SK-N-SH (cell line): Measurements from ENCODE around the gene ZNF529. TPM values are rescaled to one million over a fixed set of nuclear protein-coding genes. Genes with fewer than 3 reads are reported as not detected.

Experiments
- CTCF ChIA-PET: fragments of 300-600, 350-600 bp; formaldehyde crosslinking; extraction: SDS; loops from one replicate; lab custom pipeline; 2021; lab: Yijun Ruan, JAX
- POLR2A ChIA-PET: fragments of 350-600 bp; sonication (Branson Sonifier 250); formaldehyde crosslinking; extraction: SDS; loops from one replicate; lab custom pipeline; 2020; ENCODE audit warnings: antibody characterized with exemption, inconsistent platforms; lab: Yijun Ruan, JAX
- DNase-seq: peaks from one replicate; pipeline ENCODE4 v3.0.0; 2012
- H2AFZ ChIP-seq: fragments of 200-600 bp; sonication (generic); 2 replicates; pipeline ENCODE4 v1.8.1; 2016; ENCODE audit warnings: antibody characterized with exemption, mild to moderate bottlenecking, low read depth
- H3F3A ChIP-seq: fragments of 200-600 bp; sonication (generic); replicated peaks from 2 replicates; pipeline ENCODE3; 2016; ENCODE audit warnings: antibody characterized with exemption, mild to moderate bottlenecking; ENCODE audit not compliant: insufficient read depth
- H3K27ac ChIP-seq, 2 experiments: fragments of 200-500 bp in 1 of 2; fragments of 200-600 bp in 1 of 2; sonication (Bioruptor generic) in 1 of 2; sonication (generic), shearing (Covaris generic) in 1 of 2; 2 replicates each; pipeline versions ENCODE4 v1.5.1 to v1.6.1; 2014 to 2016; ENCODE audit warnings: low read depth in 2 of 2, inconsistent platforms in 1 of 2, low read length in 1 of 2, mild to moderate bottlenecking in 1 of 2, mixed read lengths in 1 of 2
- H3K27me3 ChIP-seq: fragments of 200-600 bp; sonication (generic), shearing (Covaris generic); 2 replicates; pipeline ENCODE4 v1.6.1; 2016; ENCODE audit warnings: mixed run types; ENCODE audit not compliant: insufficient read depth
- H3K36me3 ChIP-seq, 2 experiments: fragments of 200-500 bp in 1 of 2; fragments of 200-600 bp in 1 of 2; sonication (Bioruptor generic) in 1 of 2; sonication (generic) in 1 of 2; replicated peaks in 1 of 2; 2 replicates each; pipeline versions ENCODE3 to v1.5.1; 2014 to 2016; ENCODE audit warnings: low read length in 1 of 2, mild to moderate bottlenecking in 1 of 2; ENCODE audit not compliant: insufficient read depth in 2 of 2, control insufficient read depth in 1 of 2
- H3K4me1 ChIP-seq, 2 experiments: fragments of 200-500 bp in 1 of 2; fragments of 200-600 bp in 1 of 2; sonication (Bioruptor generic) in 1 of 2; sonication (generic), shearing (Covaris generic) in 1 of 2; 2 replicates each; pipeline versions ENCODE4 v1.5.1 to v1.6.1; 2014 to 2016; ENCODE audit warnings: low read depth in 1 of 2, low read length in 1 of 2, mixed run types in 1 of 2; ENCODE audit not compliant: insufficient read depth in 2 of 2, control insufficient read depth in 1 of 2
- H3K4me2 ChIP-seq: fragments of 200-600 bp; sonication (generic), shearing (Covaris generic); 2 replicates; pipeline ENCODE4 v1.6.1; 2017; ENCODE audit warnings: mixed run types
- H3K4me3 ChIP-seq, 2 experiments: fragments of 200-500 bp in 1 of 2; fragments of 200-600 bp in 1 of 2; sonication (Bioruptor generic) in 1 of 2; sonication (generic), shearing (Covaris generic) in 1 of 2; 2 replicates each; pipeline versions ENCODE4 v1.5.1 to v1.8.1; 2014 to 2016; ENCODE audit warnings: low read depth in 2 of 2, inconsistent platforms in 1 of 2, low read length in 1 of 2, mild to moderate bottlenecking in 1 of 2, mixed read lengths in 1 of 2, moderate library complexity in 1 of 2
- H3K79me2 ChIP-seq: fragments of 200-600 bp; sonication (generic); 2 replicates; pipeline ENCODE4 v1.8.1; 2017; ENCODE audit warnings: mild to moderate bottlenecking; ENCODE audit not compliant: insufficient read depth
- H3K9ac ChIP-seq: fragments of 200-600 bp; sonication (generic); 2 replicates; pipeline ENCODE4 v1.6.1; 2017; ENCODE audit warnings: mixed run types
- H3K9me2 ChIP-seq: fragments of 200-600 bp; sonication (generic); 2 replicates; pipeline ENCODE4 v1.6.1; 2017; ENCODE audit warnings: mixed run types
- H3K9me3 ChIP-seq: fragments of 200-600 bp; sonication (generic); 2 replicates; pipeline ENCODE4 v1.6.1; 2017; ENCODE audit warnings: mixed run types, mild to moderate bottlenecking, moderate library complexity
- H4K20me1 ChIP-seq: fragments of 200-600 bp; sonication (generic); 2 replicates; pipeline ENCODE4 v1.6.1; 2017; ENCODE audit warnings: mild to moderate bottlenecking, mixed run types; ENCODE audit not compliant: insufficient read depth
- CTCF ChIP-seq: fragments of 200-600 bp; sonication (generic); IDR thresholded peaks from 2 replicates; pipeline ENCODE4 v1.6.1; 2017; ENCODE audit warnings: antibody characterized with exemption, mild to moderate bottlenecking, moderate library complexity
- ELF1 ChIP-seq: IDR thresholded peaks from 2 replicates; pipeline ENCODE4 v1.4.0; 2012
- FOSL2 ChIP-seq: IDR thresholded peaks from 2 replicates; pipeline ENCODE4 v1.4.0; 2012; ENCODE audit warnings: low read depth, mild to moderate bottlenecking, moderate library complexity, borderline replicate concordance
- GATA2 ChIP-seq: sonication (generic); formaldehyde crosslinking; IDR thresholded peaks from 2 replicates; pipeline ENCODE4 v1.5.0; 2020; ENCODE audit warnings: mild to moderate bottlenecking, missing genetic modification reagents
- JUND ChIP-seq: IDR thresholded peaks from 2 replicates; pipeline ENCODE4 v1.4.0; 2012
- MXI1 ChIP-seq: IDR thresholded peaks from 2 replicates; pipeline ENCODE4 v1.6.1; 2012; ENCODE audit warnings: mild to moderate bottlenecking, low read depth, low read length, improper control_type of control experiment
- NFIC ChIP-seq: IDR thresholded peaks from 2 replicates; pipeline ENCODE4 v1.4.0; 2012; ENCODE audit warnings: borderline replicate concordance
- NRF1 ChIP-seq: IDR thresholded peaks from 2 replicates; pipeline ENCODE4 v1.6.1; 2012; ENCODE audit warnings: low read depth, mild to moderate bottlenecking, low read length
- PBX3 ChIP-seq: IDR thresholded peaks from 2 replicates; pipeline ENCODE4; 2012
- RCOR1 ChIP-seq: fragments of 150-350 bp; IDR thresholded peaks from 2 replicates; pipeline ENCODE4 v1.6.1; 2017; ENCODE audit warnings: antibody characterized with exemption, low read length
- REST ChIP-seq: IDR thresholded peaks from 2 replicates; pipeline ENCODE4 v1.6.1; 2012; ENCODE audit warnings: mild to moderate bottlenecking, low read depth, low read length, moderate library complexity
- RFX5 ChIP-seq: IDR thresholded peaks from 2 replicates; pipeline ENCODE4 v1.6.1; 2012; ENCODE audit warnings: mild to moderate bottlenecking, improper control_type of control experiment, low read length
- RXRA ChIP-seq: IDR thresholded peaks from 2 replicates; pipeline ENCODE4 v1.4.0; 2012; ENCODE audit warnings: low read depth, mild to moderate bottlenecking, borderline replicate concordance
- SIN3A ChIP-seq: IDR thresholded peaks from 2 replicates; pipeline ENCODE4 v1.6.1; 2012; ENCODE audit warnings: low read depth, mild to moderate bottlenecking, low read length, moderate library complexity, borderline replicate concordance
- TAF1 ChIP-seq: IDR thresholded peaks from 2 replicates; pipeline ENCODE4 v1.6.1; 2012; ENCODE audit warnings: low read depth, mild to moderate bottlenecking, low read length, moderate library complexity, borderline replicate concordance
- TEAD4 ChIP-seq: IDR thresholded peaks from 2 replicates; pipeline ENCODE4 v1.4.0; 2012; ENCODE audit warnings: mild to moderate bottlenecking, borderline replicate concordance; ENCODE audit not compliant: insufficient read depth
- USF2 ChIP-seq: fragments of 150-350 bp; IDR thresholded peaks from 2 replicates; pipeline ENCODE4 v1.6.1; 2017; ENCODE audit warnings: antibody characterized with exemption, low read length, low read depth, borderline replicate concordance
- YY1 ChIP-seq: IDR thresholded peaks from 2 replicates; pipeline ENCODE4 v1.4.0; 2012; ENCODE audit warnings: low read depth, mild to moderate bottlenecking
- ZBTB33 ChIP-seq: IDR thresholded peaks from 2 replicates; pipeline ENCODE4 v1.4.0; 2012; ENCODE audit warnings: low read depth, borderline replicate concordance
- WGBS: methylation state at CpG from one replicate; pipeline ENCODE4 v1.1.6; 2017; ENCODE audit warnings: low lambda C conversion rate; 5-methylcytosine and 5-hydroxymethylcytosine counted together
- polyA plus RNA-seq, 3 experiments: library from polyadenylated mRNA; depleted of rRNA; stranded (reverse); fragments of >200 nt; gene quantifications; 2 replicates each; pipeline ENCODE4 v1.2.3, GENCODE V29; 2012

Gene ZNF529
- polyA plus RNA-seq, 1 of the 3 experiments (the other 2 are of a cell fraction), result 5.6 TPM

- peak overlapping the region; percentile 94 for H2AFZ ChIP-seq
- no peaks in the 10 kb centered on the region for H3F3A ChIP-seq
- H3K9ac ChIP-seq, result peak overlapping the region; percentile 84
- H3K4me3 ChIP-seq, result peak overlapping the region; percentile 73 to 74
- TF ChIP-seq TAF1 (no peak), PBX3 (no peak), RXRA (no peak), GATA2 (no peak), SIN3A (no peak), YY1 (no peak), USF2 (no peak), ELF1 (no peak), MXI1 (no peak), CTCF (no peak), REST (no peak), ZBTB33 (no peak), JUND (no peak), RCOR1 (no peak), TEAD4 (no peak), FOSL2 (no peak), RFX5 (no peak), NRF1 (no peak), NFIC (no peak)
- no peaks in the 10 kb centered on the region for H3K9me3 ChIP-seq
- H3K9me2 ChIP-seq, result no peaks in the 10 kb centered on the region
- POLR2A ChIA-PET, result interaction anchor here (0.7 to 1.7 kb wide), 7 partner anchors 21 to 689 kb away, joined by 4 to 21 read pairs (median 4); partner anchors contain the start of genes ZNF146, ZNF345, ZNF382 and ZNF383
- 17% methylated on average over 11 of the region's 12 CpGs for WGBS
- H3K4me1 ChIP-seq, result no peaks in the 10 kb centered on the region; a peak in 2 of 4 replicates
- H3K27me3 ChIP-seq, result no peaks in the 10 kb centered on the region
- H3K79me2 ChIP-seq, result peaks cover 50% of the 10 kb centered on the region
- H3K4me2 ChIP-seq, result peak overlapping the region; percentile 79
- peak overlapping the region; percentile 86 to 96; a peak in 3 of 4 replicates for H3K27ac ChIP-seq
- no peaks in the 10 kb centered on the region for H4K20me1 ChIP-seq
- DNase-seq, result peak; percentile 25
- H3K36me3 ChIP-seq, result peaks cover 7 to 41% of the 10 kb centered on the region in 2 experiments
- CTCF ChIA-PET, result interaction anchor here (0.6 to 0.9 kb wide), 2 partner anchors 39 to 321 kb away, joined by 3 read pairs; no protein-coding TSS in a partner anchor
These were observed 44.1 kb downstream of the ZNF529 start for GRCh38 chr19:36528921-36529518.
